GM19463 (cell line): ENCODE data around the gene ZNF157.

ENCODE experiments used
- ATAC-seq: cut with Tn5 transposase; IDR thresholded peaks from one replicate; pipeline ENCODE4 v1.9.1; 2021; ENCODE audit warnings: mild to moderate bottlenecking, moderate library complexity; ENCODE audit not compliant: unreplicated experiment

ZNF157 gene

GRCh38 chrX:47446971-47447370 is 76.6 kb downstream of the ZNF157 start:
- ATAC-seq: no peak

GRCh38 chrX:47447607-47448006 is 77.2 kb downstream of the ZNF157 start:
- ATAC-seq: no peak

- ATAC-seq: no peak
Observed at GRCh38 chrX:47448165-47448806, 77.9 kb downstream of the ZNF157 start.

- ATAC-seq: no peak
Observed at GRCh38 chrX:47452112-47452511, 81.7 kb downstream of the ZNF157 start.

- no peak for ATAC-seq
Observed at GRCh38 chrX:47456080-47456479, 85.7 kb downstream of the ZNF157 start.

- ATAC-seq: no peak
Observed at GRCh38 chrX:47458528-47458927, 88.2 kb downstream of the ZNF157 start.

GRCh38 chrX:47460561-47460960 is 90.2 kb downstream of the ZNF157 start:
- no peak for ATAC-seq
